Endometrial microvascular endothelial cells (primary cell): ENCODE data around the gene RNPEPL1. TPM values are rescaled to one million over a fixed set of nuclear protein-coding genes. Genes with fewer than 3 reads are reported as not detected.

Source experiments
- in situ Hi-C: cut with HindIII; loops from 2 replicates; pipeline ENCODE4 v1.10.0; 2017; ENCODE audit warnings: low sequenced_read_pairs, low pct_unique_long_range_greater_than_20kb; ENCODE audit errors: inconsistent ontology term
- total RNA-seq: library from RNA; depleted of rRNA; stranded (reverse); fragments of >200 nt; gene quantifications from one replicate; pipeline ENCODE4 v1.2.3, GENCODE V29; 2015; ENCODE audit errors: inconsistent ontology term

RNPEPL1 gene
- total RNA-seq, 1 donor from 2014 or later, result 23.2 TPM

DNA sequence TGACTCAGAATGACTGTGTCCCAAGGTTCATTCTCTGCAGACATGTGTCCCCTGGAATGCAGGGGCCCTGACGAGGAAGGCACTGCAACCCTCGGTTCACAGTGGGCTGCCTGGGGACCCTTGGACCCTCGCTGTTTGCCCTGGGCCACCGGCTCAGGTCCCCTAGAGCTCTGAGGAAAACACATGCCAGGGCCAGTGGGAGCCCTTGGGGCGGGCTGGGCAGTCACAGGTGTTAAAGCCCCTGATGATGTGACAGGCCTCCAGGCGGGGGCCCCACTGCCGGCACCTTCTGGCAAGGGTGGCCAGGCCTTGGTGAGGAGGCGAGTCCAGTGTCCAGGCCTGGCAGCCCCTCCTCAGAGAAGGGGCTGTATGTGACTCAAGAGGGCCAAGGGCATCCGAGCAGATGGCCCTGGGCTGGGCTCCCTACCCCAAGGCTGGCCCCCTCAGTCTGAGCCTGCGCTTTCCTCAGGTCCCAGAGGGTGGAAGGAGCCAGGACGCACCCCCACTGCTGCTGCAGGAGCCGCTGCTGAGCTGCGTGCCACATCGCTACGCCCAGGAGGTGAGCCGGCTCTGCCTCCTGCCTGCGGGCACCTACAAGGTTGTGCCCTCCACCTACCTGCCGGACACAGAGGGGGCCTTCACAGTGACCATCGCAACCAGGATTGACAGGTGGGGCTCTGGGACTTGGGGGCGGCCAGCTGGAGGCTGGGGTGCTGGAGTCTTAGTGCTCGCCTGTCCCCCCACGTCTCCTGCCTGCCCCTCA is 29.3 kb downstream of the RNPEPL1 start:
- in situ Hi-C loops, result no loop called here

DNA sequence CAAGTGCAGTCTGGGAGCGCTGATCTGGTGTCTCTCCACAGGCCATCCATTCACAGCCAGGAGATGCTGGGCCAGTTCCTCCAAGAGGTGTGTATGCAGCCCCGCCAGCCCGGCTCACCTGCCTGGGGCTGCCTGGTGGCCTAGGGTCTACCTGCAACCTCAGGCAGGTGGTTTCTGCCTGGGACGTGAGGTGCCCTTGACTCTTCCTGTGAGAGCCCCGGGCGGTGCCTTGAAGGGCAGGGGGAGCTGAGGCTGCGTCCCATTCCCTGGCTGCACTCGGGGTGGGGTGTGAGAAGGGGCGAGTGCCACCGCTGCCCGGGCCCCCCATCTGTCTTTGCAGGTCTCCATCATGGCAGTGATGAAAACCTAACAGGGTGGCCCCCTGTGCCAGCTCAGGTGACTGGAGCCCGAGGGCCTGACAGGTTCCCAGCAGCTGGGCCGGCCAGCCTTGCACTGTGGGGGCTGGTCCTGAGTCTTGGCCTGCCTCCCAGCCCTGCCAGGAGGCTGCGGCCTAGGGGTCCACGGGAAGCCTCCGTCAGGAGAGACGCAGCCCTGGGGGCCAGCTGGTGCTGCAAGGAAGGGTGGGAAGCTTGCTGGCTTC is 30.1 kb downstream of the RNPEPL1 start:
- in situ Hi-C loops, result no loop called here

DNA sequence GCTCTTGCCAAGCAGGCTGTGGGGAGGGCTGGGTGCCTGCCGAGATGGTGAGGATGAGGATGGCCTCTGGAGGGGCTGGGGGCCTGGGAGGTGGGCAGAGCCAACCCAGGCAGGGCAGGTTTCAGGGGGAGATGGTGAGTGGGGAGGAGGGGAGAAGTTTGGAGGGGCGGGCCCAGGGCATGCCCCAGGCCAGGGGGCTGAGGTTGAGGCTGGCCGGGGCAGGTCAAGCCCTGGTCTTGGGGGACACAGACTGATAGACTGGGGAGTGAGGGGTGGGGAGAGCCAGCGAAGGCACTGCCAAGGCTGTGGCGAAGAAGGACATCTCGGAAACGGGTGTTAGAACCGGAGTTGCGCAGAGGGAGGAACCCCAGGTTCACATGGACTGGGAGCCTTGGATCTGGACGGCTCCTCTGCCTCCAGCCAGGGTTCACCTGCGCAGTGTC is 30.9 kb downstream of the RNPEPL1 start:
- in situ Hi-C loops, result no loop called here

DNA sequence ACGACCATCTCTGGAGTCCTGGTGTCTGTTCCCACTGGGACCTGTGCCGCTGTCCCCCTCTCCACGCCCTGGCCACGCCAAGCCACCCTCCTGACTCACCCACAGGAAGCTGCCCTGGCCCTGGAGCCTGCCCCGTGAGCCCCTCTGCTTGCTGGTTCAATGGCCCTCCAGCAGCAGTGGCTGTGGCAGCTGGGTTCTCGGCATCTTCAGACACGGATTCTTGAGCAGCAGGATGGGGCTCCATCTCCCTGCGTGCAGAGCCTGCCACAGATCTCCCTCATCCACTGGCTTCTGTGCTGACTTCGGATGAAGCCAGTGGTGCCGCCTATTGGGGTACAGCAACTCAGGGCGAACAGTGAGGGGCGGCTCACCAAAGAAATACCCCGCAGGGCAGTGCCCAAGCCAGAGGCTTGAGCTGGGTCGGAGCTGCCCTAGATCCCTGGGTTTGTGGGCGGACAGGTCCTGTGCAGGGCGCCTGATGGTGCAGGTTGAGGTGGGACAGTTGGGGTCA is 32.2 kb downstream of the RNPEPL1 start:
- in situ Hi-C loops, result no loop called here

DNA sequence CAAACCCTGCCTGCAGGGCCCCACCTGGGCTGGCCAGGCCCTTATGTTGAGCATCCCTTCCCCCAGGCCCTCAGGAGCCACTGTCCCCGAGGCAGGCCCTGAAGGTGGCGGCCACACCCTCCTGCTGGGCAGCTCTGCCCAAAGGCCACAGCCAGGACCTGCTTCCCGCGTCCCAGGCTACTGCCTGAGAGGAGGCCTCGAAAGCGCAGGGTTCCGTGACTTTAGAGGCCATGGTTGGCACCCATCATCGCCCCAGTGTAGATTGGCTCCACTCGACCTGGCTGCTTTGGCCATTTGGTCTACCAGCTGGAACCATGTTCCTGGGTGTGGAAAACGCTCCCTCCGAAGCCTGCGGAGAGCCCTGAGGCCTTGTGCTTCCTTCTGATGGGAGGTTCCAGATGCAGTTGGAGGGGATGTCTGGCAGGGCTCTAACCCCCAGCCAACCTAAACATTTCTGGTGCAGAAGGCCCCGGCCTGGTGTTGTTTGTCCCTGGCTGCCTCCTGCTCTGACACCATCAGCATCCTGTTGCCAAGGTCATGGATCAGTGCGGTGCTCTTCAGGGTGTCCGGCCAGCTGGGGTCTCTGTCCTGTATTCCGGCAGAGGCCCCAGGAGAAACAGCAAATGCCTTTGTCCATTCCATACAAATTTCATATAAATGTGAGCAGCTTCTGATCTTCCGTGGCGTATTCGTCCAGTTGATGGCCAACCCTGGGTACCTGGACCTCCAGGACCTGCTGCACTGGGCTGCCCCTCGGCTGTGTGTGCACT is 33.0 kb downstream of the RNPEPL1 start:
- in situ Hi-C loops, result no loop called here

DNA sequence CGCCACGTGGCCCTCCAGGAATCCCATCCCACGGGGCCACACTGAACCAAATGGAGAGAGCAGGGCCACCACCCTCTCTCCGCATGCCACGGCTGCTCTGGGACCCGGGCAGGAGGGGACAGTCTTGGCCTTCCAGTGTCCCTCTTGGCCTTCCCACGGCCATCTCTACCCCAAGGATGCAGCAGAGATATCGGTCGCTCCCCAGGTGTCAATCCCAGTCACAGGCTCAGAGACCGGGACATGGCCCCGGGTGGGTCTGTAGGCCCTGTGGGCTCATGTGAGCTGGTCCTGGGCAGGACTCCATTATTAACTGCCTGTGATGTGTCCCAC is 33.5 kb downstream of the RNPEPL1 start:
- in situ Hi-C loops, result no loop called here

DNA sequence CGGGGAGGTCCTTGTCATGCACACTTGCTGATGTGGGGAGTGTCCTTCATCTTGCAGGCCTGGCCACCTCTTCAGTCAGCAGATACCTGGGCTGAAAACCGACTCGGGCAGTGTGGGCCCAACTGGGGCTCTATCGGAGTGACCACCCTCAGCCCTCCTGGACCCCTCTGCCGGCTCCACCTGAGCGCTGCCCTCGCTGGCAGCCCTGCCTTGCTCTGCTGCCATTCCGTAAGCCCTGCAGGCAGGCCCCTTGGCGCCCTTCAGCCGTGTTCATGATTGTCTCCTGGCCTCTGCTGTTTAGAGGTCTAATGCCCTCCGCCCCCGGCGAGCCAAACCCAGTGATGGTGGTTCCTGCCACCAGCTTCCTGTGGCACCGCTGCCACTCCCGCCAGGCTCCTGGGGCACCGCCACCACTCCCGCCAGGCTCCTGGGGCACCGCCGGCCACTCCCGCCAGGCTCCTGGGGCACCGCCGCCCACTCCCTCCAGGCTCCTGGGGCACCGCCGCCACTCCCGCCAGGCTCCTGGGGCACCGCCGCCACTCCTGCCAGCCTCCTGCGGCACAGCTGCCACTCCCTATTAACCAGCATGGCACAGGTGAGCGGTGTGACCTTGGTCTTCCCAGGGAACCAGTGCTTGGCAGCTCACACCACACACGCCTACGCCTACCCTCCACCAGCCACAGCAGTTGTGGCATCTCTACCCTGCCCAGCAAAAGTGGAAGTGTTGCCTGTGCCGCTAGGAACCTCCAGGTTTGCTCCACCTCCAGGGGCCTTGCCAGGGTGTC is 34.2 kb downstream of the RNPEPL1 start:
- in situ Hi-C loops, result no loop called here

DNA sequence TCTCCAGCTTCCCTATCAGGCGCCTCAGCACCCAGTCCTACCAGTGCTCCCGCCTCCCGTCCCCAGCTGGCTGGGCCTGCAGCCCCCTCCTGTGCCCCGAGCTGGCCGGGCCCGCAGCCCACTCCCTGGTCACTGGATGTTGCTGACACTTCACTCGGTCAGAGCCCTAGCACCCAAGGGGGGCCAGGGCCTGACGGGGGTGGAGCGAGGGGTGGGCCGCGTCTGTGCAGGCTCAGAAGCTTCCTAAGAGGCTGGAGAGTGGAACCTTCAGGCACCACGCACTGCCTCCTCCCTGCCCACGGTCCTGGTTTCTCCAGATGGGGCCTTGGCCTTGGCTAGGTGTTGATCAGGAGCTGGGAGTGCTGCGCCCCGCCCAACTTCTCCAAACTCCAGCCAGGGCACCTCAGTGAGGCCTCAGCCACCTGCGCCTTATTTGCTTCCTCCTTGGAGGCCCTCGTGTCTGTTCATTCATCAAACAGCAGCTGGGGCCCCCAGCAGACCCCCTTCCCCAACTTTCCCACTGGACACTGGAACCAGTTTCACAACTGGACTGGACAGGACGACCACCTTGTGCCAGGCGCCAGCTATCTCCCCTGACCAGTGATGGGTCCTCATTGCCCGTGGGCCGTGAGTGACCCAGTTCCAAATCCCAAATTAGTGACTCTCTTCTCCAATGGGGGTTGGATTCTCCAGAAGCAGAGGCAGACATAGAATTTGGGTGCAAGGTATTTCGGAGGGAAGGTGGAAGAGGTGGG is 35.0 kb downstream of the RNPEPL1 start:
- in situ Hi-C loops, result no loop called here

DNA sequence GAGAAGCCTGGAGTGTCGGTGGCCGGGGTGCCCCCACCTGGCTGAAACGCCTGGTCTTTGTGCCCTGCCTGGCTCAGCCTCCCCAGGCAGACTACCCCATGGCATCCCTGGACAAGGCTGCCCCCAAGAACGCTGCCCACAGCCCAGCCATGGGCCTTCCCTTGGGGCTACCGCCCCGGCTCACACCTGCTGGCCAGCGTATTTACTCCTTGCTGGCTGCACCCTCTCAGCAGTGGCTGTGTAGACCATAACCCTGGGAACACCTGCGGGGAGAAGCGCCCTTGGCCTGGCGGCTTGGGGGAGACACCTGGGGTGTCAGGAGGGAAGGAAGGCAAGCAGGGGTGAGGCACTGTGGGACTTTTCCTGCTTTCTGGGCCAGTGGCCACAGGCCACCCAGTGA is 35.6 kb downstream of the RNPEPL1 start:
- in situ Hi-C loops, result no loop called here

DNA sequence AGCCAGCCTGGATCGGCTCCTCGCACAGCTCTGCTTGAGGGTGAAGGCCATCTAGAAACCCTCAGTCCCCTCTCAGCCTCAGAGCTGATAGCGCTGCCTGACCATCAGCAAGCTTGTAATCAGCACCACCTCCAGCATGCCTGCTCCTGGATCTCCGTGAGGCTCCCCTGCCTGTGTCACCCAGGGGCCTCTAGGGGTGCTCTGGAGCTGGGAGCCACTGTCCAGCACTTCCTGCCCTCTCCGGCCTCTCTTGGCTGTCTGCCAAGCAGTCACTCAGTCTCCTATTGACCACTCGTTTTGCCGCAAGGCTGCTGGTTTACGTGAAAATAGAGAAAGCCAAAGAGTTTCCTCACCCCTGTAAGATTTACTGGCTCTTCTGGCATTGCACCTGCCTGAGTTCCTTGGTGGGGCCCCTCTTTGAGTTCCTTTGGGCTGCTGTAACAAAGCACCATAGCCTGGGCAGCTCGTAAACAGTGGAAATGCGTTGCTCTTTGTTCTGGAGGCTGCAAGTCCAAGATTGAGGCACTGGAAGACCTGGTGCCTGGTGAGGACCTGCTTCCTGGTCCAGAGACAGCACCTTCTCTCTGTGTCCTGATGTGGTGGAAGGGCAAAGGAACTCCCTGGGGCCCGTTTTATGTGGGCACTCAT is 36.1 kb downstream of the RNPEPL1 start:
- in situ Hi-C loops, result no loop called here

DNA sequence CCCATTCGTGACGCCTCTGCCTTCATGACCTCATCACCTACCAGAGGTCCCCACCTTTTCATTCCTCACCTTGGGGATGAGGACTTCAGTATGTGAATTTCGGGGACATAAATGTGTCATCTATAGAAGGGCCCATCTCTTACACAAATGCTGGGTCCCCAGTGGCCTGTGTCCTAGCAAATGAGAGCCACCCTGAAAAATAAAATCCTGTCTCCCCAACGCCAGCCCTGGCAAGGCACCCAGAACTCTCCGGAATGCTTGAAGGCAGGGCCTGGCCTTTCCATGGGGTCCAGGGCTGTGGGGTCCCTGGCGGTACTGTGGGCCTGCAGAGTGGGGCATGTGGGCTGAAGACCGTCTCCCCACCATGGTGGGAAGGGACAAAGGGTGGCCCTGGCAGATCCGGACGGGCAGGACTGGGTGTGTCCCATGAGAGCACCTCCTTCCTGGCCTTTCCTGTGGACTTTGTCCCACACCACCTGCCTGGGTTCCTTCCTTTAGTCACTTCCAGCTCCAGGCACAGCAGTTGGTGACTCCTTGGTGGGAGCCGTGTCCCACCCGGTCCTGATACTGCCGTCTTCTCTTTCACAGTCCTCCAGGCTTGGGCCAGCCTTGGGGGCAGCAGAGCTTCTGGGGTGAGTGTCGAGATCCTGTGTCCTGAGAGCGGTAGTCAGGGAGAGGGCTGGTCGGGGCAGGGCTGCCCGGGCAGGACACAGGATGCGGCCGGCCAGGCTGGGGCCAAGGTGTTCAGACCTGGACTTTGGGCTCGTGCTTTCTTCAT is 36.8 kb downstream of the RNPEPL1 start:
- in situ Hi-C loops, result no loop called here

DNA sequence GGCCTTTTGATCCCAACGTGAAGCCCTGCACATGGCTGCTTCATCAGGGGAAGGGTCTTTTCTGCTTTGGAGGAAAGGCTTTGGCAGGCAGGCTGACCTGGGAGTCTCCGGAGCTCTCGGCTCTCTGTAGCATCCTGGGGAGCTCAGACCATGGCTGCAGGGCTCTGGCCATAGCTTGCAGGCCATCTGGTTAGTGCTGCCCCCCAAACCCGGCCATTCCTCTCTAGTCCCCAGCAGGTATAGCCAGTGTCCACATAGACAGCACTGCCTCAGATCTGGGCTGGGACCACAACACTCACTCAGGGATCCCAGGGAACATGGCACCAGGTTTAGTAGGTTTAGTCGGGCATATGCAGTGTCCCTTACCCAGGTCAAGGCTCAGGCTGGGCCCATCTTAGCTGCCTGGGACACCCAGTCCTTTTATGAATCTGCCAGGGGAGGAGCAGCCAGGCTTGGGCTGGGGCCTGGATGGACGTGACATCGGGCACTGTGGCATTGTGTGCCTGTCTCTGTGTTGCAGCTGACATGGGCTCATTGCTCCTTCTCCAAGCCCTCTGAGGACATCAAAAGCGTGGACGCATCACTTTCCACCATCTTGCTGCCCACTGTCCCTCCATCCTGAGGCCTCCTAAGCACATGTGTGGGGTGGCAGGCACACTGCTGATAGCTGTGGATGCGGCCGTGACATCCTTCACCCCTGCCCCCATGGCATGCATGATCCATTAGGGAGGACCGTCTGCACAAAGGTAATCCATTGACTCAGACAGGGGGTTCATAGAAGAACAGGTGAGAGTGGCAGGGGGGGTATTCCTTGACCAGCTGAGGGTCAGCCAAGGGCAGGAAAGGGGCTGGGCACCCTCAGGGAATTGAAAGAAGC is 37.8 kb downstream of the RNPEPL1 start:
- in situ Hi-C loops, result no loop called here

DNA sequence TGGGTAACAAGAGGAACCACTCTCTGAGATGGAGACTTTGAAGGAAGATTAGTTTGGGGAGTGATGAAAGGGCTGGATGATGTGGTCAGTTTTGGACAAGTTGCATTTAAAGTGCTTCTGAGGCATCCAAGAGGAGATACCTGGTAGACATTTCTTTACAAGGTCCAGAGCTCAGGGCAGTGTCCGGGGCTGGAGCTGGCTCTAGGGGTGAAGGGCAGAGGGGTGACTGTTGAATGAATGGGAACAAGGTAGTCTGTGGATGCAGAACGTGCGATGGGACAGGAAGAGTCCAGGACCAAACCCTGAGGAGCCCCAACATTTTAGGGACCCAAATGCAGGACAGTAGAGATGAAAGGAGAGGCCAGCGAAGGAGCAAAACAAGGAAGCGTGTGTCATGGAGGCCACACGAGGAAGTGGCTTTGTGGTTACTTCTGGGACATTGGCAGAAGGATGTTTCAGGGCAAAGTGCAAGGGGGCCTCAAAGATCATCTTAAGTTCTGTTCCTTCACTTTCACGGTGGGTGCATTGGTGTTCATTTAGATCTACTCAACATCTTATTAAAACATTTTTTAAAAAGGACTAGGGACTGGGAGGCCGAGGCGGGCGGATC is 43.4 kb downstream of the RNPEPL1 start:
- in situ Hi-C loops, result no loop called here

DNA sequence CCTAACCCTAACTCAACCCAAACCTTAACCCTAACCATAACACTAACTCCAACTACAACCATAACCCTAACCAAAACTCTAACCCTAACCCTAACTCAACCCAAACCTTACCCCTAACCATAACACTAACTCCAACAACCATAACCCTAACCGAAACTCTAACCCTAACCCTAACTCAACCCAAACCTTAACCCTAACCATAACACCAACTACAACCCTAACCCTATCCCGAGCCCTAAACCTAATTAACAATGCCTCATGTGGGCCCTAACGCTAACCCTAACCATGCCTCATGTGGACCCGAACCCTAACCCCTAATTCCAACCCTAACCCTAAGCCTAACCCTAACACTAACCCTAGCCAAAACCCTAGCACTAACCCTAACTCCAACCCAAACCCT is 45.5 kb downstream of the RNPEPL1 start:
- in situ Hi-C loops, result no loop called here

DNA sequence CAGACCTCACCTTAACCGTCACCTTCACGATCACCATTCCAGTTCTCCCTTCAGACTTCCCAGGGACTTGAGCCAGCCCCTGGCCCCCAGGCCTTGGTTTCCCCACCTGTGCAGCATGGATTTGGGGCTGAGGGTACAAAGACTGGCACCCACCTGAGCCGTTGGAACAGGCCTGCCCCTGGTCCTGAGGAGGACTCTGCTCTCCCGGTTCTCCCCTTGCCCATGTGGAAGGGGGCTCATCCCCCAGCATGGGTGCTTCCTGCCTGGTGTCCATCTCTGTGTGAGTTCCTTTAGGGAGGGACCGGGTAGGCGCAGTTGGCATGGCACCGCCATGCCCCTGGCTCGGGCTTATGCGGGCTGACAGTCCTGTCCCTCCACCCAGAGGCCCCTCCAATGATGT is 46.1 kb downstream of the RNPEPL1 start:
- in situ Hi-C loops, result no loop called here

DNA sequence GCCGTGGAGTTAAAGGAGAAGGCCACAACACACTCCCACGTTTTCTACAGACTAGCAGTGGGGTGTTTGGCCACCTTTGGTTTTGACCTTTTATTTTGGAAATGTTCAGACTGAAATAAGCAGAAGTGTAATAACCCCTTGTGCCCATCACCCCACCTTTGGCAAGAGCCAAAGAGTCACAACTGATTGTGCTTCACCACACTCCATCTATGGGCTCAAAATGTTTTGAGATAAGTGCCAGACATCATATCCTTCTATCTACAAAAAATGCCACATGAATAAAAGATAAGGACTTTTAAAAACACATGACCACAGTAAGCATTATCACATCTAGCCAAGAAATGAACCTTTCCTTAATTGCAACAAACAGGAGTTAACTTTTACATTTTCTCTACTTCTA is 47.1 kb downstream of the RNPEPL1 start:
- in situ Hi-C loops, result no loop called here
